Bronchial epithelial cell (primary cell): ENCODE measurements around the gene TNS2. TPM values are rescaled to one million over a fixed set of nuclear protein-coding genes. Genes with fewer than 3 reads are reported as not detected.

ENCODE experiments used
- DNase-seq: peaks from one replicate; pipeline ENCODE4 v3.0.0-alpha.2; 2010; ENCODE audit warnings: low read depth
- FAIRE-seq: peaks from 2 replicates; lab custom pipeline; 2011; peaks lifted over from hg19 to GRCh38; lab: Jason Lieb, UNC
- H3K27me3 ChIP-seq: 2 replicates; pipeline ENCODE4 v1.5.1; 2011; ENCODE audit warnings: low read length; ENCODE audit not compliant: control insufficient read depth, insufficient read depth
- H3K36me3 ChIP-seq: 2 replicates; pipeline ENCODE4 v1.5.1; 2011; ENCODE audit warnings: low read length; ENCODE audit not compliant: control insufficient read depth, insufficient read depth
- H3K4me3 ChIP-seq: 2 replicates; pipeline ENCODE4 v1.5.1; 2011; ENCODE audit warnings: mild to moderate bottlenecking, low read depth, low read length, control low read depth
- CTCF ChIP-seq: IDR thresholded peaks from 2 replicates; pipeline ENCODE4 v1.5.1; 2011; ENCODE audit warnings: mild to moderate bottlenecking, moderate library complexity, low read length, control low read depth, inconsistent platforms; ENCODE audit not compliant: insufficient read depth, severe bottlenecking
- total RNA-seq: library from RNA; depleted of rRNA; stranded (reverse); fragments of >200 nt; gene quantifications from 2 replicates; pipeline ENCODE4 v1.2.1, GENCODE V29; 2014

The TNS2 gene
- 1.3 and 1.8 TPM in 2 replicates for total RNA-seq

- Histone ChIP-seq H3K4me3 (peak within 1 kb of the TSS; percentile 24), H3K36me3 (peaks cover 5% of the 10 kb centered on the region), H3K27me3 (no peaks in the 10 kb centered on the region)
- no peak for TF ChIP-seq CTCF
- DNase-seq: peak; percentile 43
- FAIRE-seq: no peak
Observed at GRCh38 chr12:53049571-53050318, at the start of gene TNS2. Gene TNS2, plus strand, starts transcription at chr12:53050065. Its CDS starts 121 bp downstream, at chr12:53050186.

- Histone ChIP-seq H3K36me3 (no peaks in the 10 kb centered on the region), H3K27me3 (no peaks in the 10 kb centered on the region), H3K4me3 (no peak overlapping the region)
- no peak for FAIRE-seq
- peak; percentile 87 for DNase-seq
- TF ChIP-seq CTCF: no peak
Observed at GRCh38 chr12:53004178-53004577, 45.7 kb upstream of the TNS2 start.

- DNase-seq: no peak
- Histone ChIP-seq H3K36me3 (no peaks in the 10 kb centered on the region), H3K4me3 (no peak overlapping the region), H3K27me3 (no peaks in the 10 kb centered on the region)
- TF ChIP-seq CTCF: no peak
- FAIRE-seq: no peak
Observed at GRCh38 chr12:53004582-53004981, 45.3 kb upstream of the TNS2 start.

GRCh38 chr12:53005215-53005985, 44.5 kb upstream of the TNS2 start:
- Histone ChIP-seq H3K36me3 (peaks cover 3% of the 10 kb centered on the region), H3K4me3 (peak overlapping the region; percentile 53), H3K27me3 (no peaks in the 10 kb centered on the region)
- FAIRE-seq (no peak), DNase-seq (peak; percentile 21)
- no peak for TF ChIP-seq CTCF

- FAIRE-seq (no peak), DNase-seq (peak; percentile 97)
- TF ChIP-seq CTCF: no peak
- no peaks in the 10 kb centered on the region for H3K27me3 ChIP-seq
- peak within 1 kb of the TSS; percentile 100 for H3K4me3 ChIP-seq
- peaks cover 3% of the 10 kb centered on the region for H3K36me3 ChIP-seq
Observed at GRCh38 chr12:53005986-53006809, 43.7 kb upstream of the TNS2 start, which contains the start of gene EIF4B. Gene EIF4B, plus strand, starts transcription at chr12:53006456. Its CDS starts 28 bp downstream, at chr12:53006484.
